ENCODE measurements around the gene DAD1.

DNA sequence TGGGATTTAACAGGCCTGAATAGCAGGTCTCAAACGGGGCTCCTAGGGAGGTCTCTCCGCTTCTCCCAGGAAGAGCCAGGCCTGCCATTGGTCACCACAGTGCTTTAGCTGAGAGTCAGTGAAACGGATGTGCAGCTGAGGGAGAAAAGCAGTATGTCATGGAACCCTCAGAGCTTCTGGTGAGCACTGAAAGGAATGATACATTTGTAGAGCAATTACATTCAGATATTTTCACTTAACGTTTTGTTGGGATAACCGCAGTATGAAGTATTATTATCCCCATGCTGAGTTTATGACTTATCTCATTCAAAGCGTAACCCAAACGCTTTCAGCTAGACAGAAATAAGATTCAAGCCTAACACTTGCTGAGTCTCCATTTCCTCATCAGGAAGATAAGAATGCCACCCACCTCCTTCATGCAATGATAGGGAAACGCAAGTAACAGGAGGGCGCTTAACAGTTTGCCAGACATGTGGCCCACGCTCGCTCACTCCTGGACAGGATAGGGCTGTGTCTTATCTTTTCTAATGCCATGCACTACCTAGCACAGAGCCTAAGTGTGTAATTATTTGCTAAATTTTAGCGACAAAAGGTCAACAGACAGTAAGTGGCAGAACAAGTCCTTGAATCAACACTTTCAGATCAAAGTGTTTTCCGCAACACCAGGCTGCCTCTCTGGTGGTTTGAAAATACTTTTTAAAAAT is 28.2 kb downstream of the DAD1 start:
- TF ChIP-seq POLR2A (IDR thresholded peaks at IDR 0.05; ENCODE audit: low read depth, low read length) = 0 out of 2 replicates have a peak, but pooled peaks have one; percentile 22
- TF ChIP-seq POLR2AphosphoS5 (IDR thresholded peaks at IDR 0.05; ENCODE audit: low read depth, low read length) = no peak

Measured in GM12892 (cell line).